IPS-18c (cell line): ENCODE results near the gene CDH23.

Experiments used
- H3K4me3 ChIP-seq: 2 replicates; pipeline ENCODE4 v1.7.0; 2013; ENCODE audit warnings: low read depth, mild to moderate bottlenecking, low read length, moderate library complexity; ENCODE audit not compliant: insufficient read depth
- H3K9me3 ChIP-seq: one replicate; pipeline ENCODE4 v1.6.1; 2013; ENCODE audit warnings: mild to moderate bottlenecking, low read length, moderate library complexity; ENCODE audit not compliant: control insufficient read depth, insufficient read depth

Gene CDH23

GRCh38 chr10:71610651-71611050 lies 213.9 kb downstream of the CDH23 start:
- H3K4me3 ChIP-seq = no peak overlapping the region
- peaks cover 2% of the 10 kb centered on the region for H3K9me3 ChIP-seq

- peaks cover 2% of the 10 kb centered on the region for H3K9me3 ChIP-seq
- no peak overlapping the region for H3K4me3 ChIP-seq
These were observed 214.4 kb downstream of the CDH23 start for GRCh38 chr10:71611131-71611530.

- H3K9me3 ChIP-seq = peaks cover 2% of the 10 kb centered on the region
These were observed 215.1 kb downstream of the CDH23 start for GRCh38 chr10:71611709-71612422.

DNA sequence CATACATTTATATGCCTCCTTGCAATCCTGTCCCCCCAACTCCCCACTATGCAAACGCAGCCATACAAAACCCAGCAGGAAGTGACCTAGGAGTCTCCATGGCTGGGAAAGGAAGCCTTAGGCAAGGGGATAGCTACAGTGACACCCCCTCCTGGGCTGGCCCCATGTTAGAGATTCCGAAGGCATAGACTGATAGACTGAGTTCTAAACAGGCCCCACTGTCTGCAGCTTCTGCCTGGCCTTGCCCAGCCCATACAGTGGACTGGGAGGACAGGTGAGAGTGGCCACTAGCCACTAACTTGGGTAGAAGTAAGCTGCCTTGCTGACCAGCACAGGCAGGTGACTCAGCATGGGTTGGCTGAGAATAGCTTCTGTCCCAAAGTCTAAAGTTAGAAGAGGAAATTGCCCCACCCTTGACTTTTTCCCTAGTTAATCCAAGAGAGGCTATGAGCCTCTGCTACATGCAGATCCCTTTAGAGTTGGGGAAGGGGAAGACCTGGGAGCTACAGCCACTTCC lies 216.6 kb downstream of the CDH23 start:
- H3K4me3 ChIP-seq = no peak overlapping the region
- peaks cover 2% of the 10 kb centered on the region for H3K9me3 ChIP-seq

More at GRCh38 chr10:71611709-71612422, 215.1 kb downstream of the CDH23 start:
- no peak overlapping the region for H3K4me3 ChIP-seq

DNA sequence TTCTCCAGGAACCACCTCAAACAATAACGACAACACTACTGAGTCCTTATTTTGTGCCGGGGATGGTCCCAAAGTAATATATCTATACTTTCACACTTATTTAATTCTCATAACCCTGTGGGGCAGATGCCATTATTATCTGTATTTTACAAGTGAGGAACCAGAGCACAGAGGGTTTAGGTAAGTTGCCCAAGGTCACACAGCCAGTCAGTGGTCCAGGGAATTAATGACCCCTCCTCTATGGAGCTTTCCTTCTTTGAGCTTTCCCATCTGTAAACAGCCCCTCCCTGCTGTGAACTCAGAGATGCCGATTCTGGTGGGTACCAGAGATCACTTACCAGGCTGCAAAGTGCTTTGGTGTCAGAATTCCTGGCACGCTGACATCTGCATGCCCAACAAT lies 217.2 kb downstream of the CDH23 start:
- no peak overlapping the region for H3K4me3 ChIP-seq
- peaks cover 2% of the 10 kb centered on the region for H3K9me3 ChIP-seq

DNA sequence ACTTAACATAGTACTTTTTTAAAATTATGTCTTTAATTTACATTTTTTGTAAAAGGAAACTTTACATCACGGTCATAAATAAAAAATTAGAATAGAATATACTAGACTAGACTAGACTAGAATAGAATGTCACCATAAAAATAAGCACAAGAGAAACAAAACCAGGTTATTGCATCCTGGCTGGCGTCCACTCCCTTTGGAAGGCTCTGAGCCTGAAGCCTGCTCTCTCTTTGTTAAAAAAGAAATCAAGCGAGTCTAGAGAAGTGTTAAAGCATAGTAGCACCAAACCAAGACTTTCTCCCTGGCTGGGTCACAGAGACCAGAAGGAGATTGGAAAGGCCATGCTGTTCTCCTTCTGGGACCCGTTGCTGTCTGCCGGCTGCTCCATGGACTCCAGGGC lies 218.2 kb downstream of the CDH23 start:
- Histone ChIP-seq H3K4me3 (no peak overlapping the region), H3K9me3 (peaks cover 2% of the 10 kb centered on the region)

DNA sequence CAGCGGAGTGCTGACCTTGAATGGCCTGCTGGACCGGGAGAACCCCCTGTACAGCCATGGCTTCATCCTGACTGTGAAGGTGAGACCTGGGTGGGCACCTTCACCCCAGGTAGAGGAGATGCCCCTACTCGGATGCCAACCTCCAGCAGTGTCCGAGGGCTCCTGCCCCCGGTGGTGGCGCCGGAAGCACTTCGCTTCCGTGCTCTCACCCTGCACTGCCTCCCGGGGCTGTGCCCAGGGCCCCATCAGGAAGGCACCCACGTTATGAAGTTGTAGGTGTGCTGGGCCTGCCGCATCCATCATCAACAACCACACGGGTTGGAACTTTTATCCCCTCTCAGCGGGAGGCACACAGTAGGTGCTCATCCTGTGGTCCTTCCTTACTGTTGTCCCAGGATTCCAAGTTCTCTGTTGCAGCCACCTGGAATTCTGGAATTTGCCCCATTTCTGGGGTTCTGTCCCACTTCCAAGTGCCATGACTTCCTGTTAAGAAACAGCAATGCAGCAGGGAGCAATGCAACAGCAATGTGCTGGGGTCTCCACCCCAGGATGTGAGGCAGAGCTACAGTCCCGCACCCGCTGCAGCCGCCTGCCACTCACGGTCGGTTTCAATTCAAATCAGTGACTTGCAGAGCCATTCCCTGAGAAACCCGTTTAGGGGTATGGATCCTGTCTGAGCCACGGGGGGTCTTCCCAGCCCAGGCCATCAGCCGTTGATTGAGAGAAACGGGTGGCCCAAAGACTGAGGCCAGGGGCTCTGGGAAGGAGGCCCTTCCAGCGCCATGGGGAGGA lies 219.0 kb downstream of the CDH23 start:
- Histone ChIP-seq H3K4me3 (no peak overlapping the region), H3K9me3 (no peaks in the 10 kb centered on the region)

GRCh38 chr10:71616817-71617654 lies 220.3 kb downstream of the CDH23 start:
- no peak overlapping the region for H3K4me3 ChIP-seq
- no peaks in the 10 kb centered on the region for H3K9me3 ChIP-seq

GRCh38 chr10:71618176-71618575 lies 221.5 kb downstream of the CDH23 start:
- Histone ChIP-seq H3K9me3 (no peaks in the 10 kb centered on the region), H3K4me3 (no peak overlapping the region)

DNA sequence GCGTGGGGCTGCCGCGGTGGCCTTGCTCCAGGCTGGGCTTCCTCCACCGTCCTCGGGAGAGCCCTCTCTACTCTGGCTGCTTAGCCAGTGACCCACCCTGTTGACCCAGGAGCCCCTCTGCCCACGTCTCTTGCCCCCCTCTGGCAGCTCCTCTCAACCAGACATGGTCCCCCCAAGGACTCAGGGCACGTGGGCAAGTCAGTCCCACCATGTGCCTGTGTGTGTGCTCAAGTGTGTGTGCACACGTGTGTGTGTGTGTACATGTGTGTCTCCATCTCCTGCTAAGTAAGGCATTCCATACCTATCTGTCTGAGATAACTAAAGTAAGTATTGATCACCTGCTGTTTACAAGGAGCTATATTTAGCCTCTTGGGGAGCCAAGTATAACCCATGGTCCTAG lies 221.9 kb downstream of the CDH23 start:
- H3K9me3 ChIP-seq = no peaks in the 10 kb centered on the region
- no peak overlapping the region for H3K4me3 ChIP-seq

DNA sequence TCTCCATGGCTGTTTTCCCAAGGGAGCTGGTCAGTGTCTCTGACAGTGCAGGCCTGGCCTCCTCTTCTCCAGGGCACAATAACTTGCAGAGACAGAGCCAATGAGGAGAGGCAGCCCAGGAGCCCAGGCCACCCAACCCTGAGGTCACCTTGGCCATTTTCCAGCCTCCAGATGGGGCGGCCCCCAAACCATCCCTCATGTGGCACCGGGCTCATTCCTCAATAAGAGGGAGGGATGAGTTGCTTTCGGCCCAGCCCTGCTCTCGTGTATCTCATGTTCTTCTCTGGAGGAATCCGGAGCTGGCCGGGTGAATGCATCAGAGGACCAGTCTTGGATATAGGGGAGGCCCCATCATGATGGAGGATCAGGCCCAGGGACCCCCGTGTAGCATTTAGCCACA lies 223.9 kb downstream of the CDH23 start:
- Histone ChIP-seq H3K4me3 (no peak overlapping the region), H3K9me3 (no peaks in the 10 kb centered on the region)

GRCh38 chr10:71621231-71622153 lies 224.8 kb downstream of the CDH23 start:
- Histone ChIP-seq H3K9me3 (no peaks in the 10 kb centered on the region), H3K4me3 (peak overlapping the region; percentile 15; the same call in 1 of the 2 replicates)

- H3K9me3 ChIP-seq = no peaks in the 10 kb centered on the region
These were observed 225.4 kb downstream of the CDH23 start for GRCh38 chr10:71622154-71622526.

DNA sequence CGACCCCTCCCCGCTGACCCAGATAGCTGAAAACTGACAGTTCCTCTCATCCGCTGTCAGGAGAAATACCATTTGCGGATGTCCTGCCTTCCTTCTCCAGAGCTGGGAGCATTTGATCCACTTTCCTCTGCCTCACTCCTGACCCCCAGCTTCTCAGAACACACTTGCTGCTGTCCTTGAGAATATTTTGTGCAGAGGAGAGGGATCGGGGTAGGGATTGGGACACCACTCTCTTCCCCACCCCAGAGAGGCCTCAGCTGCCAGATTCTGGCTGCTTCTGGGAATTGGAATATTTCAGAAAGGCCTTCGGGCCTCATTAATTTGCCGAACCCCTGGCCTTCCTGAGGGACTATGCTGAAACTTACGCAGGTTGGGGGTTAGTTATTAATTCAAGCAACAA lies 225.9 kb downstream of the CDH23 start:
- no peaks in the 10 kb centered on the region for H3K9me3 ChIP-seq
- H3K4me3 ChIP-seq = no peak overlapping the region; the same call in 1 of the 2 replicates

More at GRCh38 chr10:71622154-71622526, 225.4 kb downstream of the CDH23 start:
- peak overlapping the region; percentile 15; the same call in 1 of the 2 replicates for H3K4me3 ChIP-seq

DNA sequence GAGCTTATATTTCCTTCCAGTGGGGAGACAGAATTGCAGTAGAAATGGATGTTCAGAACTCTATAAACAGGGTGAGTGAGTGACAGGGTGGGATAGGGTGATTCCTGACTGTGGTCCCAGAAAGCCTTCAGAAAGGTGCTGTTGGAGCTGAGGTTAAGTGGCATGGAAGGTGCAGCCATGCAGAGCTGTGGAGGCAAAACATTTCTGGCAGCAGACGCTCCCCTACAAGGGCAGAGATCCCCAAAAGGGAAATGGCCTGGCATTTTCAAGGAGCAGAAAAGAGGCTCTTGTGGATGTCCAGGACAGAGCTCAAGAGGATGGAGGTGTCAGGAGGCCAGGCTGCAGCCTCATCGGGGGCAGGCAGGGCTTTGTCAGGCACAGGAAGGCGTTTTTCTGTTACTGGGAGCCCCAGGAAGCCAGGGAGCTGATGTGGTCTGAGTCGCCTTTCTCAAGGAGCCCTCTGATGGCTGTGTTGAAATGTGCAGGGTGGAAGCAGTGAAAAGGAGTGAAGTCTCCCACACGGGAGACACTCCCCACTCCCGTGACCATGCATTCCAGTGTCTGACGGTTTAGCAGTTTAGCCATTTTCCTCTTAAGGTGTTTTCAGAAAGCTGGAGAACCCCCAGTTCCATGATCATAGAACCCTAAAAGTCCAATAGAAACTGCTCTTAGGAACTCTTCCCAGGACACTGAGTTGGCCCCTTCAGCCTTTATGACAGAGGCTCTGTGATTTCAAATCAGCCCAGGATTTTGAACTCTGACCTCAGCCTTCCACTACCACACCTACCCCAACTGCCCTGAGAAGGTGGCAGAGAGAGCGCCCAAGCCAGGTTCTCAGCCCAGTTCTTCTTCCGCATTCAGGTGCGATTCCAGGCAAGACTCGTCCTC lies 226.6 kb downstream of the CDH23 start:
- H3K9me3 ChIP-seq = no peaks in the 10 kb centered on the region
- no peak overlapping the region for H3K4me3 ChIP-seq

DNA sequence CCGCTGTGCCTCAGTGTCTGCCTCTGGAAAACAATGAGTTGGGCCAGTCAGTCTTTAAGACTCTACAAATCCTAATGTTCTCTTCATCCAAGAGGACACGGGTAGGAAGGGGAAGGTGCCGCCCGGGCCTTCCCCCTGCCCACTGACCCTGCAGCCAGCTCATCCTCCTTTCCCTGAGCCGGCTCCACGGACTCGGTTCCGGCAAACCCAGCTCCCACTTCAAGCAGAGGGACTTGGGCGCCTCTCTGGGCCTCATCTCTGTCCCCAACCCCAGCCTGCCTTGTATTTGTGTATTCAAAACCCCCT lies 227.2 kb downstream of the CDH23 start:
- H3K4me3 ChIP-seq = no peak overlapping the region
- no peaks in the 10 kb centered on the region for H3K9me3 ChIP-seq
